ENCODE measurements around the gene PARD3B.

GRCh38 chr2:204790076-204790475, 244.8 kb downstream of the PARD3B start:
- TF ChIP-seq CTCF (IDR thresholded peaks at IDR 0.05 in 2 of 3, conservative IDR thresholded peaks at IDR 0.05 in 1 of 3; ENCODE audit: control insufficient read depth in 2 of 3, extremely low read depth in 1 of 3, insufficient read depth in 1 of 3, low read depth in 3 of 3, low read length in 3 of 3) (no peak), ZNF274 (IDR thresholded peaks at IDR 0.05; ENCODE audit: insufficient read depth, insufficient read length) (no peak), SMC3 (IDR thresholded peaks at IDR 0.05; ENCODE audit: borderline replicate concordance, low read length) (no peak), E2F4 (IDR thresholded peaks at IDR 0.05; ENCODE audit: low read depth, low read length) (no peak), IKZF1 (conservative IDR thresholded peaks at IDR 0.05) (no peak), CREM (IDR thresholded peaks at IDR 0.05; ENCODE audit: low read depth) (no peak)
- TF ChIP-seq, protein P1, sequence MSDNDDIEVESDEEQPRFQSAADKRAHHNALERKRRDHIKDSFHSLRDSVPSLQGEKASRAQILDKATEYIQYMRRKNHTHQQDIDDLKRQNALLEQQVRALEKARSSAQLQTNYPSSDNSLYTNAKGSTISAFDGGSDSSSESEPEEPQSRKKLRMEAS (IDR thresholded peaks at IDR 0.05; ENCODE audit: low read depth, low read length), result no peak
